GM21717 (cell line): Measurements from ENCODE around the gene PTPA.
"Not testable (repeated sequence)": the region's sequence is repeated elsewhere in the genome, so short reads cannot be mapped to it uniquely, and the experiment has no call there.

Experiments
- ATAC-seq: cut with Tn5 transposase; IDR thresholded peaks from one replicate; pipeline ENCODE4 v1.9.1; 2021; ENCODE audit warnings: mild to moderate bottlenecking, moderate library complexity; ENCODE audit not compliant: unreplicated experiment

PTPA gene

DNA sequence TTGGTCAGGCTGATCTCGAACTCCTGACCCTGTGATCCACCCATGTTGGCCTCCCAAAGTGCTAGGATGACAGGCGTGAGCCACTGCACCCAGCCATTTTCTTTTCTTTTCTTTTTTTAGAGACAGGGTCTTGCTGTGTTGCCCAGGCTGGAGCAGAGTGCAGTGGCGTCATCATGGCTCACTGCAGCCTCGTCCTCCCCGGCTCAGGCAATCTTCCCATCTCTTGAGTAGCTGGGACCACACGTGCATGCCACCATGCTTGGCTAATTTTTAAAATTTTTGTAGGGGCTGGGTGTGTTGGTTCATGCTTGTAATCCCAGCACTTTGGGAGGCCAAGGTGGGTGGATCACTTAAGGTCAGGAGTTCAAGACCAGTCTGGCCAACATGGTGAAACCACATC lies 85.8 kb downstream of the PTPA start:
- not testable (repeated sequence) for ATAC-seq

DNA sequence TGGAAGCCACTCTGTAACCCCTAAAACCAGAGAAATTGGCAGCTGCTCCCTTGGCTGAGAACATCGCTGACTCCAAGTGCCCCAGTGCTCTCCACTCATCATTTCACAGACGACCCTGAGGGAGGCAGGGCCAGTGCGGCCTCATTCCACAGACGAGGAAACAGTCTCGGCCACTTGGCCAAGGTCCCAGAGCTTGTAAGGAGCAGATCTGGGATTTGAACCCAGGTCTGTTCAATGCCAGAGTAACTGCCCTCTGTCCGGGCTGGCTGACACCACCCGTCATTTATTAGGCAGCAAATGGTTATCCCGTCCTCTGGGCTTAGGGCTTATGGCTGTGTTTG lies 86.7 kb downstream of the PTPA start:
- no peak for ATAC-seq
